GM19372 (cell line): ENCODE data around the gene IL24.
"Not testable (repeated sequence)": the region's sequence is repeated elsewhere in the genome, so short reads cannot be mapped to it uniquely, and the experiment has no call there.

Experiments
- ATAC-seq: cut with Tn5 transposase; IDR thresholded peaks from one replicate; pipeline ENCODE4 v1.9.1; 2021; ENCODE audit warnings: mild to moderate bottlenecking, low read depth, moderate library complexity; ENCODE audit not compliant: unreplicated experiment

The IL24 gene

DNA sequence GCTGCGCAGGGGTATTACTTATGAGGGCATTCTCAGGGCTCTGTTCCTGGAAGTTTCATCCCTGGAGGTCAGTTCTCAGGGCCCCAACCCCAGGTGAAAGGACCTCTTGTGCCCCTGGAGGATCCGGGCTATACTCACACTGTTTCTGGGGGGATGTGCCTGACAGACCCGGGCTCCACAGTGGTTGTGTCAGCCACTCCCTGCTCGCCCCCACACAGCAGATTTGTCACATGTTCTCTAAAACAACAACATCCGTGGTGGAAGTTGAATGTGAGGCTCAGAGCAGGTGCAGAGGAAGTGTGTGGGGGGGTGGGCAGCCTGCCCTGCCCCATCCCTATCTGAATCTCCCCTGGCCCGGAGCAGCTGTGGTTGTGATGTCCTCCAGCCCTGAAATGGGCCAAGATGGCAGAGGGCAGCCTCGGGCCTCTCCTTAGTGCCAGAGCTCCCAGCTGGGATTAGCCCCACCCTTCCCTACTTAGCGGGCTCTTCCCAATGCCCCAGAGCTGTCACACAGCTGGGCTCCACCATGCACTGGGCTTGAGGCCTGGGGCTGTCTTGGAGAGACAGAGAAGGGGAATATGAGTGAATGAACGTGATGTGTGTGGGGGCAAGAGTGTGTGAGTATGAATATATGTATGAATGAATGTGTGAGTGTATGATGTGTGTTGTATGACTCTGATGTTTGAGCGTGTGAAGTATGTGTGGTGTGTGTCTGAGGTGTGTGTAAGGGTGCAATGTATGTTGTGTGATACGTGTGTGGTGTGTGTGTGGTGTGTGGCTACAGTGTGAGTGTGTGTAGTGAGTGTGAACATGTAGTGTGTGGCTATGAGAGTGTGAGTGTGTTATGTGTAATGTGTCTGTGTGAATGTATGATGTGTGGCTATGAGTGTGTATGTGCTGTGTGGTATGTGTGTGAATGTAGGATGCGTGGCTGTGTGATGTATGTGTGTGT, 26.0 kb downstream of the IL24 start:
- peak; percentile 56 for ATAC-seq

DNA sequence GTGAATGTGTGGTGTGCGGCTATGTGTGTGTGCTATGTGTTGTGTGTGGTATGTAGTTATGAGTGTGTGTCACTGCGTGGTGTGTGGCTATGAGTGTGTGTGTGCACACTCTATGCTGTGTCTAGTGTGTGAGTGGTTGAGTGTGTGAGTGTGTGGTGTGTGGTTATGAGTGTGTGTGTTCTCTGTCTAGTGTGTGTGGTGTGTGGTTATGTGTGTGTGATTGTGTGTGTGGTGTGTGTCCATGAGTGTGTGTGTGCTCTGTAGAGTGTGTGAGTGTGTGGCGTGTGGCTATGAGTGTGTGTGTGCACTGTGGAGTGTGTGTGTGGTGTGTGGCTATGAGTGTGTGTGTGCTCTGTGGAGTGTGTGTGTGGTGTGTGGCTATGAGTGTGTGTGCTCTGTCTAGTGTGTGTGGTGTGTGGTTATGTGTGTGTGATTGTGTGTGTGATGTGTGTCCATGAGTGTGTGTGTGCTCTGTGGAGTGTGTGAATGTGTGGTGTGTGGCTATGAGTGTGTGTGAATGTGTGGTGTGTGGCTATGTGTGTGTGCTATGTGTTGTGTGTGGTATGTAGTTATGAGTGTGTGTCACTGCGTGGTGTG, 26.8 kb downstream of the IL24 start:
- ATAC-seq: not testable (repeated sequence)

DNA sequence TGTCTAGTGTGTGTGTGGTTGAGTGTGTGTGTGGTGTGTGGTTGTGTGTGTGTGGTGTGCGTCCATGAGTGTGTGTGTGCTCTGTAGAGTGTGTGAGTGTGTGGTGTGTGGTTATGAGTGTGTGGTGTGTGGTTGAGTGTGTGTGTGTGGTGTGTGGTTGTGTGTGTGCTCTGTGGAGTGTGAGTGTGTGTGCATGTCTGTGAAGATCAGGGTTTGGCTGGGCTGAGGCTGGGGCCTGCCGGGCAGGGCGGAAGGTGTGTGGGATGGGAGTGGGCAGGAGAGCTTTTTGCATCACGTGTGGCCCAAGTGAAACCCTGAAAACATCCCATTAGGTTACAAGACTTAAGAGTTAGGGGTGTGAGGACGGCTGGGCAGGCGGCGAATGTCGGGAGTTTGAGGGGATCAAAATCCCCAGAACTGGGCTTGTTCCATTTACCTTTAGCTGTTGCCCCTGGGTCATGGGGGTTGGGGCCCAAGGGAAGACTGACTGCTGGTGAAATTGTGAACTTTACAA, 27.4 kb downstream of the IL24 start:
- peak; percentile 23 for ATAC-seq

DNA sequence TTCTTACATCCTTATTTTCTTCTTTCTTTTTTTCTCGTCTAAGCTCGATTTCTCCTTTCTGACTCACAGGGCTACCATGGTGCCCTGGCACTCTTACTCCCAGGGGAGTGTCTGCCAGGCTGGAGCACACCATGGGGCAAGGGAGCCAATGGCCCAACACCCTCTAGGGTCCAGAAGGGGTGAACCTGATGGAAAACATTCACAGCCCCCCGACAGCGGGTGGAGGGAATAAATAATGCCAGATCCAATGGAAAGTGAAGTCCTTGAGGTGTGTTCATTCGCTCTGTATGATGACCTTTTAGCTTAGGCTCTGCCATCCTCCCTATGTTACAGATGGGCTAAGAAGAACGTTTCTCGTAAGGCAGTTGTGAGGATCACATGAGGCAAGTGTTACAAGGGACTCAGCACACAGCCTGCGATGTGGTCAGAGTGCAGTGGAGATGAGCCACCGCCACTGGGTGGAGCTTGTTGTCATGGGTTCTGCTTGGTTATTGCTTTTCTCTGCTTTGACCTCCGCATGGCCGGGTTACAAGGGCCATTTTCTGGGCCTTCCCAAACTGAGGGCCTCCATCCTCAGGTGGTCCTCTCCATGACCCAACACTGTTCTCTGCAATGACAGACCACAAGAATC, 28.0 kb downstream of the IL24 start:
- peak; percentile 45 for ATAC-seq

DNA sequence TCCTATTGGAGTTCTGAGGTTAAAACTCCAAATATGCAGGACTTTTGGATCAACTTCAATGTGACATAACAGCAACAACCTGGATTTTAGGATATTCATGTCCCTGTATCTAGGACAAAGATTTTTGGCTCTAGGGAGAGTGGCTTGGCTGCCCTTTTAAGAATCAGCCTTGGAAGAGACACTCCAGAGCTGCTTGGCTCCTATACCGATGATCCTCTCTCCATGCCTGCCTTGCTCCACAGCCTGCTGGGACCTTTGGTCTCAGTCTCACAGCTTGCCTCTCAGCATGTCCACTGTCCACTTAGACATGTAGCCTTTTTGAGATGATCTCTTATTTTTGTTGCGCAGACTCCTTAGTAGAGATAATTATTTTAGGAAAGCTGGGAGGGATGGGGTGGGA, 29.0 kb downstream of the IL24 start:
- no peak for ATAC-seq

DNA sequence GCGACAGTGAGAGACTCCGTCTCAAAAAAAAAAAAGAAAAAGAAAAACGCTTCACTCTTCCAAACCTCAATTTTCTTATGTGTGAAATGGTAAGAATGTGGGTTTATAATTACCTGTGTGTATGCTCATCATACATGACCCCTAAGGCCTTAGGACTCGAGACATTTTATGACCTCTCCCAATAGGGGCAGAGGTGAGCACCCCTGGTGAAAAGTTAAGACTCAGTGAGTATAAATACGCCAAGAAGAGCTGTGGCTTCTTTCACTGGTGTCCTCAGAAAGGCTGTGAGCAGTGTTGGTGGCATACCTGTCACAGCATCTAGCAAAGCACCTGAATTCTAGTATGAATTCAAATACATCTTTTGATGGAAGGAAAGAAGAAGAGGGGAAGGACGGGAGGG, 32.3 kb downstream of the IL24 start:
- ATAC-seq: no peak

DNA sequence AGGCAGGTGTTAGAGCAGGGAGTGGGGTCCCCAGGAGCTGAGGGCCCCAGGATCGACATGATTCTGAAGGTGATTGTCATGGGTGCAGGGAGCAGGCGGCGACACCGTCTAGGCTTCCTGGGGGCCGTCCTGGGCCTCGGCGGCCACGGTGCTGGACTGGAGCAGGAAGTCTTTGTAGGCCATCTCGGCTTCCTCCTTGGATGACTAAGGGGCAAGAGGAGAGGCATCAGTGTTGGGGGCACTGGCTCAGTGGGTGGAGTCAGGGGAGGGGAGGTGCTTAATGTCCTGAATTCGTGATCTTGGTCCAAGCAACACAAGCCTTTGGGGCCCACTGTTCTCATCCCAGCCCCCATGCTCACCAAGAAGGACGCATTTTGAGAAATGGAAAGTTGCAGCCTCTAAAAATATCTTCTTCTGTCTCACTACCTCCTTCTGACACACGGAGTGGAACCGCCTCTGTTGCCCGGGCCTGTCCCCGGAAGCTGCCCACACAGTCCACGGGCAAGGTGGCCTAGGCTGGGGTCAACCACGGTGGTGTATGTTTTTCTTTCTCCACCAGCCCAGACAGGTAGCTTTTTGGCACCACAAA, 33.1 kb downstream of the IL24 start:
- ATAC-seq: peak; percentile 77

DNA sequence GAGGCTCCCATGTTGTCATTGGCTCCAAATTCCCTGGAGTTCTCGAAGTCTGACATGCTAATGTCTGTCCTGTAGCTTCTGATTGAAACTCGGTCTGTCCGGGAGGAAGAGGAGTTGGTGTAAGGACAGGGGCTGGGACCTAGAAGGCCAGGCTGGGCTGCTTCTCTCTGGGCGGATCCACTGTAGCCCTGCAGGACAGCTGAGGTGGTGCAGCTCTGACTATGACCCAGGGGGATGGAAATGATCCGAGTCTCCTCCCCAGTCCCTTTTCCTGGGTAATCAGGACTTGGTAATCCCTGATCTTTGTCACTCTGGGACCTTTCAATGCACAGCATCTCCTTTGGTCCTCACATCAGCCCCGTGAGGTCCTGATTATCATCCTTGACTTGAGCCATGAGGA, 34.5 kb downstream of the IL24 start:
- ATAC-seq: no peak

DNA sequence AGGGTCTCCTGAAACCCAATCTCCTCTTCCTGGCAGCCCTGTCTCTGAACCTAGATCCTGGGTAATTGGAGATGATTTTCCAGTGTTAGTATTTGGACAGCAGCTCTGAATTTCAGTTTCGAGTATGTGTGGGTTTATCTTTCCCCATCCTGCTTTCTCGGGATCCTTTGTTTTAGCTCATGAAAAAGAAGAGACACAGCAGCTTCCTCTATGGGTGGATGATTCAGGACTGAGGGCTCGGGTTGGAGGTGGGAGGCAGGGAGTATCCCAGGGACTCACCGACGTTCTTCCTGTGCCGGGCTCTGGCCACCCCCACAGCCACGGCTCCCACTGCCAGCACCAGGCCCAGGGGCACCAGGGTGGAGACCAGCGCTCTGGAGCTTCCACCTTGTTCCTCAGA, 34.9 kb downstream of the IL24 start:
- ATAC-seq: no peak

DNA sequence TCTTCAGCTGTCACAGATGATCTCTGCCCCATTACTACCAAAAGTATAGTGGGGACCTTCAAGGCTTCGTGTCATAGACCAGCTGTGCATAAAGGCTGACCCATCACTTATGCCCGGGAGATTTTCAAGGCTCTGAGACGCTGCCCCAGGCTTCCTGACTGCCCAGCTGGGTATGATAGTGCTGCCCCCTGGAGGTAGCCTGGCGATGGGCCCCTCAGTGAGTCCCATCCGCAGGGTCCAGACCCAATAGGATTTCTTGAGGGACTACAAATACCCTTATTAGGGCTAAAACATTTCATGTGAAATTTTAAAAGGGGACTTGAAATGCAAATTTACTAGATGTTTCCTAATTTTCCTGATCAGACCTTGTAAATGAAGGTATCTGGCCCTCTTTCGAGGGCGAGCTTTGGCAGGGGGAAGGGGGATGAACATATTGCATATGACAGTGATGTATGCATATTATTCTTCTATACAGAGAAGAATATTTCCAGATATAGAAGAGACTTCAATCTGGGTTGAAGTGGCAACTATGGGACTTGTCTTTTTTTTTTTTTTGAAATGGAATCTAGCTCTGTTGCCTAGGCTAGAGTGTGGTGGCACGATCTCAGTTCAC, 36.2 kb downstream of the IL24 start:
- no peak for ATAC-seq

DNA sequence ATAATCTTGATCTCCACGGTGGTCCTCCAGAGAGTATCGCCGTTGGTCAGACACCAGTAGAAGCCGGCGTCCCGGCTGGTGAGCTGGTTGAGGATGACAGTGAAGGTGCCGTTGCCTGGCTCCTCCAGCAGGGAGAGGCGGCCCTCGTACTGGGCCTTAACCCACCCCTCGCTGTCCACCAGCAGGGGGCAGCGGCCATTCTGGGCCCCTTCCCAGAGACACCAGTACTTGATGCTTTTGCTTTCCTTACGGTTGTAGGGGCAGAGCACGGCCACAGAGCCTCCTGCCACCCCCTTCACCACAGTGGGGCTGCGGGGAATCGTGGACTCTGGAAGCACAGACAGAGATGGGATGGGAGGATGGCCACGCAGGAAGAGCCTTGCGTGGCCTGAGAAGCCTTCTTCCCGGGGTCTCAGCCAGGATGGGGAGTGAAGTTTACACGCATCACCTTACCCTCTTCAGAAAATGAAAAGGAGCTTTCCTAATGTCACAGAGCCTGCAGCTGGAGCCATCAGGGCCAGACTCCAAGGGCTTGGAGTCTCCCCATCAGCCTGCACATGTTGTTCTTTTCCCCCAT, 38.3 kb downstream of the IL24 start:
- no peak for ATAC-seq

DNA sequence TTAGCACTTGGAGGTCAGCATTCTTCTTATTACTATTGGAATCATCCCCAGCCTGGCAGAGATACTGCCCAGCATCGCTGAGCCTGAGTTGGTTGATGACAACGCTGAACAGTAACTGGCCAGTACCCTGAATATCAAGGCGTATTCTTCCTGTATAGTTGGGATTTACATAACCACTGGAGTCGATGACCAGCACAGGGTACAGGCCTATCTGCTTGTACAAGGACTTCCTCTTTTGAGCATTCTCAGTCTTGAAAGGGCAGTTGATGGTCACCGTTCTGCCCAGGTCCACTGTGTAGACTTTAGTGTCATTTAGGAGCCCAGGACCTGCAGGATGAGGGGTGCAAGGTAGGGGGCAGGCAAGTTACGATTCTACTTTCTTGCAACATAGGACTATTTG, 40.2 kb downstream of the IL24 start:
- ATAC-seq: no peak

DNA sequence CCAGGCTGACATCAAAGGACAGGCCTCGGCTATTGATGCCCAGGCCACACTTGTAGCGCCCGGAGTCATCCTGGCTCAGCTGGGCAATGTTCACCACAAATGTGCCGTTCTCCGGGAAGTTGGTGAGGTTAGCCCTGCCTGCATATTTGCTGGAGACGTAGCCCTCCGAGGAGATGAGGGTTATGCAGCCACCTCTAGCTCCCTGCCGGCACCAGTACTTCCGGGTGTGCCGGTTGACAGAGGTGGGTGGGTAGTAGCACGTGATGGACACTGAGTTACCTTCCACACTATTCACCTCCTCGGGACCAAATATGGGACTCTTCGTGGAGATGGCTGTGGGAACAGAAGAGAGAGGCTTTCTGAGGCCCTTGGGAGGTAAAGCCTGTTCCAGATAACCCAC, 41.9 kb downstream of the IL24 start:
- ATAC-seq: no peak

DNA sequence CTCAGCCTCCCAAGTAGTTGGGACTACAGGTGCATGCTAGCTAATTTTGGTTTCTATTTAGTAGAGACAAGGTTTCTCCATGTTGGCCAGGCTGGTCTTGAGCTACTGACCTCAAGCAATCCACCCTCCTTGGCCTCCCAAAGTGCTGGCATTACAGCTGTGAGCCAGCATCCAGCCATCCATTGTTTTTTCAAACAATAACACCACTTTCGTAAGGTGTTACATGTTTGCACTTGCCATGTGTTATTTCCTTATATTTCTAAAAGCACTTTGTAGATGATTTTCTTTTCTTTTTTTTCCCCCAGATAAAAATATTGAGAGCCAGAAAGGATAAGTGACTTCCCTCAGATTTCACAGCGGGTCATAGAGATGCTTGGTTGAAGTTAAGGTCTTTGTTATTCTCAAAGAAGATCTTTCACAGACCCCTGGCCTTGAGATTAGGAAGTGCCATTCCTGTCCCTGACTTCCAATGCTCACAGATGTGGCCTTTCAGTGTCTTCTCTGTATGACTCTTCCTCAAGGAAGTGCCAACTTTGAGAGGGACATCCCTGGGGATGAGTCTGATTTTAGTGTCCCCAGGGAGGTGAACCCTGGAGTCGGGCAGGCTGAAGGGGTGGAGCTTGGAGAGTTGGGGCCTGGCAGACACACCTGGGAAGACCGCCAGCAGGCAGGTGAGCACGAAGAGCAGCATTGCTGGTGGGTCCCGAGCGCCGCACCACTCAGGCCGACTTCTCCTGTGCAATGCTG, 42.8 kb downstream of the IL24 start:
- ATAC-seq: no peak

DNA sequence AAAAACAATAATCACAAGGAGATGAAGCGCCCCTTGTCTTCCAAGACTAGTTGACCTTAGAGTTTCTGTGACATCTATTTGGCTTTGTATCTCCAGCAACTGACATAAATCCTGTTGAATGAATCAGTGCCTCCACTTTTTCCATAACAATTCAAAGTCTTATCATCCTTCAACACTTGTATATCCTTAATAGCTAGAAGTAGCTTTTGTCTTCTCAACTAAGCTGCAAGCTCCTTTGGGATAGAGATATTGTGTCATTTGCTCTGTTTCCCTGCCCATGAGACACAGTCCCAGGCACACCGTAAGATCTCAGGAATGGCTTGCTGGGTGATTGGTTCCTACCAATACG, 43.3 kb downstream of the IL24 start:
- no peak for ATAC-seq

DNA sequence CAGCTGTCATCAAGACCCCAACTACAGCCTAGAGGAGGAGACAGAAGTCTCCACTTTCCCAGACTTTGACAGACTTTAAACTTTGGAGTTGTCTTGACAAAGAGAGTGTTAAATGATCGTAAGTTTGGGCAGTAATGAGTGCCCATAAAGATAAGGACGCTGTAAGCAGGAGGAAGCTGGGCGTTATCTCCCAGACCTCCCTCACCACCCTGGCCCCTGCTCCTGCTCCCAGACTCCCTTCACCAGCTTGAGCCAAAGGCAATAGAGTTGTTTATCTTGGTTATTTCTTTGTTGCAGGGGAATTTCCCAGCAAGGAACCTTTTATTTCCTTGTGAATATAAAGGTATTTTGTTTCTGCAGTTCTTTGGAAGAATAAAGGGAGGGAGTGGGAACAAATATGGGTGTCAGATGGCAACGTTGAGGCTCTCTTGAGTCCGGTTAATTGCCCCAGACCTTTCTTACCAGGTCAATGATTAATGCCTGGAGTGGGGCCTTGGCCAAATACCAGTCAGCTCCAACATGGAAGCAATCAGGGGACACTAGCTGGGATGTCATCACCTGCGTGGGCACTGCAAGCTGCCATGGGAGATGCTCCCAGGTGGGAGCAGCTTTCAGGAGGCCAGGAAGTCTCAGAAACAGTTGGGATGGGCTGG, 44.6 kb downstream of the IL24 start:
- ATAC-seq: no peak

DNA sequence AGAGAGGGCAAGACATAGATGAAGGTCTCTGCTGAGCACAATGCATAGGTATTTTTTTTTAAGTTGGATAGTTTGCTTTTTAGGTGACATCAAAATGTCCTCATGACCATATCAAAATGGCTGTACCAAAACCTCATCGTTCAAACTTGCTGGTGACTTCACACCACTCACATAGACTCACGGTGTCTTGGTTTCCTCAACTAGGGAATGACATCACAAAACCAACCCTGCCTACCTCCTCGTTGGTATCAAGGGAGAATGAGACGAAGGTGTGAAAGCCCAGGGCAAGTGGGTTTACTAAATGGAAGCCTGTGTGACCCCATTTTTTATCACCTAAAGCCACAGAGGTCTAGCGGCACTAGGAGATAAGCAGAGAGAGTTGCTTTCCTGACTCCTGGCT, 47.5 kb downstream of the IL24 start:
- ATAC-seq: no peak

DNA sequence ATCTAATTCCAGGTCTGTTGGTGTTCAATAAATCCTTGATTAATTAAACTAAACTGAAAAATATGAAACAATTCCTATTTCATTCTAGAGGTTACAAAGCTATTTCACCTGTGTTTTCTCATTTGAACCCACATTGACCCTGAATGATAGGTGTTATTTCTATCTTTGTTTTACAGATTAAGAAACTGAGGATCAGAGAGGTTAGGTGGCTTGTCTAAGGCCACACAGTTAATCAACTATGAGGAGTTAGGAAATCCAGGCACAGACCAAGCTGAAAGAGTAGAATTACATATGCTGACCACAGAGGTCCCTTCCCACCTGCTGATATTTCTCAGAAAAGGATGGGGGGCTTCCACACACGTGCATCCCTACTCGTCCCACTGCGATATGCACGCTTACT, 48.5 kb downstream of the IL24 start:
- ATAC-seq: no peak

DNA sequence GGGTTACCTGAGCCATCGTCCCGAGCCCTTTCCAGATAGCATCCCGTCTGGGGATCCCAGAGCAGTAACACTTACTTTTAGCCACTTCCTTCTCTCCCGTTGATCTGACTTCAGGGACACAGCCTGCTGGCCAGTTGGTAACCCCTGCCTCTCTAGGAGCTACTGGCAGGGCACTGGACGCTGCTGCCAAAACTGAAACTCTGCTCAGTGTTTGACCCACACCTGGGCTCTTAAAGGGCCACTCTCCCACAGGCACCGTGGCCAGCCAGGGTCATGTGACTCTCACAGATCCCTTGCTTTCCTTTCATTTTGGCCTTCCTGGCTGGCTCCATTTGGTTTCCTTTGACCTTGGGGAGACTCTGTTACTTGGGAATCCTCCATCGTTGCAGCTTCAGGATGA, 49.0 kb downstream of the IL24 start, which contains the start of gene PIGR:
PIGR (minus strand) TSS at position 206 of the 400 bp plus-strand sequence. CDS start 5,935 bp downstream, outside the sequence.
- no peak for ATAC-seq
